ENCODE results near the gene NCL.

The NCL gene

GRCh38 chr2:231494669-231495068 lies 30.4 kb upstream of the NCL start:
- TF ChIP-seq ZFX (IDR thresholded peaks at IDR 0.05) (no peak), CTCF (conservative IDR thresholded peaks at IDR 0.05) (no peak)
- no peak overlapping the region for H3K27ac ChIP-seq

- H3K27ac ChIP-seq, result no peak overlapping the region
- no peak for TF ChIP-seq ZFX (IDR thresholded peaks at IDR 0.05)
- no peak for TF ChIP-seq CTCF (conservative IDR thresholded peaks at IDR 0.05)
Measured at GRCh38 chr2:231490801-231491200, 26.5 kb upstream of the NCL start.

- TF ChIP-seq ZFX (IDR thresholded peaks at IDR 0.05), result no peak
- TF ChIP-seq CTCF (conservative IDR thresholded peaks at IDR 0.05), result peak; percentile 36
- H3K27ac ChIP-seq, result no peak overlapping the region
Measured at GRCh38 chr2:231489990-231490389, 25.7 kb upstream of the NCL start.

- no peak for TF ChIP-seq ZFX (IDR thresholded peaks at IDR 0.05)
- TF ChIP-seq CTCF (conservative IDR thresholded peaks at IDR 0.05), result no peak
- no peak overlapping the region for H3K27ac ChIP-seq
Measured at GRCh38 chr2:231488331-231488730, 24.0 kb upstream of the NCL start.

GRCh38 chr2:231486851-231487596 lies 22.7 kb upstream of the NCL start:
- no peak overlapping the region for H3K27ac ChIP-seq
- TF ChIP-seq ZFX (IDR thresholded peaks at IDR 0.05) (no peak), CTCF (conservative IDR thresholded peaks at IDR 0.05) (no peak)

- TF ChIP-seq ZFX (IDR thresholded peaks at IDR 0.05), result no peak
- no peak for TF ChIP-seq CTCF (conservative IDR thresholded peaks at IDR 0.05)
- H3K27ac ChIP-seq, result peak overlapping the region; percentile 42; the same call in 1 of the 2 replicates
Measured at GRCh38 chr2:231483398-231484329, 19.4 kb upstream of the NCL start.

All from C4-2B (cell line).